CD4-positive, alpha-beta T cell treated with Interleukin-4 for 4 hours (primary cell): Measurements from ENCODE around the gene C1orf159.
"Not testable (repeated sequence)": the region's sequence is repeated elsewhere in the genome, so short reads cannot be mapped to it uniquely, and the experiment has no call there.

ENCODE experiments used
- DNase-seq: peaks from one replicate; pipeline ENCODE4 v3.0.0-alpha.2; 2020

The C1orf159 gene

DNA sequence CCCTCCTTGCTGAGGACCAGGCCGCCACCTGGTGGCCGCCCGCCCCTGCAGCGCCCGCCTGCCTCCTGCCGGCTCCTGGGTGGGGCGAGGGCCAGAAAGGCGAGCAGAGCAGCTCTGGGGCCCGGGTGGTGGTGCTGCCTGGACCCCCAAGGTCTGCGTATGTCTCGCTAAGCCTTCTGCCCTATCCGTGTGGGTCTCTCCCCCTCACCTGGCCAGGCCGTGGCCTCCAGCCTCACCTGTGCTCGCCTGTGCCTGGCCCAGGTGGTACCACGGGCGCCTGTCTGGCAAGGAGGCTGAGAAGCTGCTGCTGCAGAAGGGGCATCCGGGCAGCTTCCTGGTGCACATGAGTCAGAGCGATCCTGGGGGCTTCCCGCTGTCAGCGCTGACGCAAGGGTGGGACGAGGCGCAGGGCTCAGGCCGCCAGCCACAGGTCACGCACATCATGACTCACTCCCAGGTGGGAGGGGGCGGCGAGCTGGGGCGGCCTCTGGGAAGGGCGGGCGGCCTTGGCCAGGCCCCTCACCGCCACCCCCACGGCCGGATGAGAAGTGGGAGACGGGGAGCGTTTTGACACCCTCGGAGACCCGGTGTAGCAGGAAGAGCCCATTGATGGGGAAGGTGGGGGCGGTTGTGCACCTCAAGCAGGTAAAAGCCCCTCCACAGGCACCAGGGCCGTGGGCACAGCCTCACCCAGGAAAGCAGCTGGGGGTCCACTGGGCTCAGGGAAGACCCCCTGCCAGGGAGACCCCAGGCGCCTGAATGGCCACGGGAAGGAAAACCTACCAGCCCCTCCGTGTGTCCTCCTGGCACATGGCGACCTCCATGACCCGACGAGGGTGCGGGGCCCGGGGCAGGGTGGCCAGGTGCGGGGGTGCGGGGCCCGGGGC is 51.7 kb downstream of the C1orf159 start:
- peak; percentile 90 for DNase-seq

DNA sequence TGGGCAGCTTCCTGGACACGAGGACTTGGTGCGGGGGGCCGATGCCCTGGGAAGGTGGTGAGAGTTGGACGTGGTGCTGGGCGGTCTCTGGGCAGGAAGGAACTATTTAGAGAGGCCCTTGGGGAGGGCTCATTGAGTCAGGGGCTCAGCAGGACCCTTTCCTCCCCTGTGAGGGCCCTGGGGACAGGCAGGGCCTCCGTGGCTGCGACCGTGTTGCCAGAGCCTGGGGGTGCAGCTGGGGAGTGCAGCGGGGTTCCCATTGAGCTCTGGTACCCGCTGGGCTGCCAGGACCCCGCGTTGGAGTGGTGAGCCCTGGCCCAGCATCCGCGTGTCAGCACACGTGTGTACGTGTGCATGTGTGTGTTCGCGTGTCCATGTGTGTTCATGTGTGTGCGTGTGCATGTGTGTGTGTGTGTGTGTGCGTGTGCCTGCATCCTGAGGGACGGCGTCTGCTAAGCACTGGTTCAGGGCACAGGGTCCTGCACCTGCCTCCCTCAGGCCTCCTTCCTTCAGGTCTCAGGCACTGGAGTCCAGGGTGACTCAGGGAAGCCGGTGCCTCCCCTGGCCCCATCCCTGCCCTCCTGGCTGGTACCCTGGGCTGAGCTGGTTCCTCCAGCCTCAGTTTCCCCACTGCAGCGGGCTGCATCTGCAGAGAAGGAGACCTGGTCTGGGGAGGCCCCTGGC is 52.5 kb downstream of the C1orf159 start:
- no peak for DNase-seq

DNA sequence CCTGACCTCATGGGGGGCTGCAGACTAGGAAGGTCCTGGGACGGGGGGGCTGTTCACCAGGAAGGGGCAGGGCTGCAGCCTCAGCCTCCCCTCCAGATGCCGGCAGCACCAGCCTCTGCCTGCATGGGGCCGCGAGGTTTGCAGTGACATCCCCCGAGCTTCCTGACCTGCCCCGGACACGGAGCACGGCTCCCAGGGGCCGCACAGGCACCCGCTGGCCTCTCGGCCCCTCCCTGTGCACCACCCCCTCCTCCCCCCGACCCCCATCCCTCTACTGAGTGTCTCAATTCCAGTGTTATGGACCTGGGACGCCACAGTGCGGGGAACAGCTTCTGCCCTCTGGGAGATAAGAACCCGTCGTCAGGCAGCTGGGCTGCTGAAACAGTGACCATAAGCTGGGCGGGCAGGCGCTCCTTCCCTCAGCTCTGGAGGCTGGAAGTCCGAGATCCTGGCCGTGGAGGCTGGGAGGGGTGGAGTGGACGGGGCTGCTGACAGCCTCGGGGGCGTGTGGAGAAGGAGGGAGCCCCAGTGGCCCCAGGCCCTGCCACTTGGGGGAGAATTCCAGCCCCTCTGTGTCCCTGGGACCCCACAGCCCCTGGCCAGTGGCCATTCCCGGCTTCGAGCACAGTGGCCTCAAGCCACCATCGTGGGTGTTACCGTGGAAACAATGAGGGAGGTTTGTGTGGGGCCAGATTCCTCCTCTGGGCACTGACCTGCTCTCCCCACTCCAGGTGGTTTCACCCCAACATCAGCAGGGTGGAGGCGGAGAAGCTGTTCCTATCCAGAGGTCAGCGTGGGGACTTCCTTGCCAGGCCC is 53.3 kb downstream of the C1orf159 start:
- no peak for DNase-seq

DNA sequence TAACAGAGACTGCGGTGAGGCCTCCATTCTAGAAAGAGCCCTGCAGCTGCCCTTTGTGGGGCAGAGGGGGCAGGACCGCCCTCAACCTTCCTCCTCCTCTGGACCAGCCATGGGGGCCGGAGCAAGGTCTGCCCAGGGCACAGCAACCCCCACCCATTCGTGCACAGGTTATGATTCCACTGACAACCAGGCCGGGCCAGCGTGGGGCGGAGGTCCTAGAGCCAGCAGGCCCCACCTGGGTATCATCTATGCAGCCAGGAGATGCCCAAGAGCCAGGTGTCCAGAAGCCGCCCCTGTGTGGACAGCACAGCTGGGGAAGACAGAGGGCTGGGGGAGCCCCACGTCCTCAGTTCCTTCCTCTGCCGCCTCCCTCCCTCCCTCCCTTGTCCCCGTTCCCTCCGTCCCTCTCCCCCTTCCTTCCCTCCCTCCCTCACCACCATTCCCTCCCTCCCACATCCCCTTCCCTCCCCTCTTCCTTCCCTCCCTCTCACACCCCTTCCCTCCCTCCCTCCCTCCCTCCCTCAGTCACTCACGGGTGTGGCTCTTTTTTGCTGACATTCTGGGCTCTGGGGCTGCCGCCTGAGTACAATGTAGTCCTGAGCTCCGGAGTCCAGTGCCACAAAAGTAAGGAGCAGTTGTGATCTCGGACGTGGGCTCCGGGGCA is 54.1 kb downstream of the C1orf159 start:
- no peak for DNase-seq

DNA sequence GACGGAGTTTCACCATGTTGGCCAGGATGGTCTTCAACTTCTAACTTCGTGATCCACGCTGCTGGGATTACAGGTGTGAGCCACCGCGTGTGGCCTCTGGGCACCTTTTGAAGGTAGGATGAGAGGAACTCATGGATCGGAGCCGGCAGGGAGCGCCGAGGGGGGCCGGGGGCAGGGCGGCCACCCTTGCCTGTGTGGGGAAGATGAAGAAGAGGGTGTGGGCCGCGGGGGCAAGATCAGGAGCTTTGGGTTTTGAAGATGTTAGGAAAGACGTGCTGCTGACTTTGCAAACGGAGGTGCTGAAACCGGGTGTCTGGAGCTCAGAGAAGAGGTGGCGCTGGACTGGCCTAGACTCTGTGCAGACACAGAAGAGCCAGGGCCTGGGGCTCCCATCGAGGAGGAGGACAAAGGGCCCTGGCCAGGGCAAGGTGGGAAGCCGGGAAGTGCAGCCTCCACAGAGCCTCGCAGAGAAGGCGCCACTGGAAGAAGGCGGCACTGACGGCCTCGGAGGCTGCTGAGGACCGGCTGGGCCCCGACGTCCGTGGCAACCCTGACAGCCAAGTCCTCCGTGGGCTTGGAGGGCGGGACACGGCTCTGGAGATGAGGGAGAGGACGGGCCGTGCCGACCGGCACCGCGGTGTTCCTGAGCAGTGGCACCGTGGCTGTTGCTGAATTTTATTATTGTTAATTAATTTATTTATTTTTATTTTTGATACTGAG is 55.4 kb downstream of the C1orf159 start:
- DNase-seq: no peak

DNA sequence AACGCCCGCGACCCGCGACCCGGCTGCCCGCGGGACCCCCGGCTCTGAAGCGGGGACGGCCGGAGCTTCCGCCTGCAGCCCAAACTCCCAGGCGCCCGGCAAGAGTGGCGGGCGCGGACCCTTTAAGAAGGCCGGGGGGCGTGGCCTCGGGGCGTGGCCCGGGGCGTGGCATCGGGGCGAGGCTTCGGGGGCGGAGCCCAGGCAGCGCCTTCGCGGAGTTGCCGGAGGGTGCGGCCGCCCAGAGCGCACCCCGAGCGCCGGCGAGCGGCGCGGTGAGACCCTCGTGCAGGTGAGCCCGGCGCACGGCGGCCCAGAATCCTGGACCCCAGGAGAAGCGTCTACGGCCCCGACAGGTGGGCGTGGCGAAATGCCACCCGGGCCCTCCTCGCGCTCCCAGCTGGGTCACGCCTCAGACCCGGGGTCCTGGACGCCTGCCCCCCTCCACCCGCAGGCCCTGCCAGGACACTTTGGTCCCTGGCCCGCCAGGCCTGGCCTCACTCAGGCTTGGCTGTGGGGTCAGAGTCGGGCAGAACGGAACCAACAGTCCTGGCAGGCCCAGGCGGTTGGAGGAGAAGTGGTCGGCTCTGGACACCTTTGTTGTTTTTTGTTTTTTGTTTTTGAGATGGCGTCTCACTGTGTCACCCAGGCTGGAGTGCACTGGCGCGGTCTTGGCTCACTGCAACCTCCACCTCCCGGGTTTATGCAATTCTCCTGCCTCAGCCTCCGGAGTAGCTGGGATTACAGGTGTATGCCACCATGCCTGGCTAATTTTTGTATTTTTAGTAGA is 56.2 kb downstream of the C1orf159 start:
- peak; percentile 81 for DNase-seq

DNA sequence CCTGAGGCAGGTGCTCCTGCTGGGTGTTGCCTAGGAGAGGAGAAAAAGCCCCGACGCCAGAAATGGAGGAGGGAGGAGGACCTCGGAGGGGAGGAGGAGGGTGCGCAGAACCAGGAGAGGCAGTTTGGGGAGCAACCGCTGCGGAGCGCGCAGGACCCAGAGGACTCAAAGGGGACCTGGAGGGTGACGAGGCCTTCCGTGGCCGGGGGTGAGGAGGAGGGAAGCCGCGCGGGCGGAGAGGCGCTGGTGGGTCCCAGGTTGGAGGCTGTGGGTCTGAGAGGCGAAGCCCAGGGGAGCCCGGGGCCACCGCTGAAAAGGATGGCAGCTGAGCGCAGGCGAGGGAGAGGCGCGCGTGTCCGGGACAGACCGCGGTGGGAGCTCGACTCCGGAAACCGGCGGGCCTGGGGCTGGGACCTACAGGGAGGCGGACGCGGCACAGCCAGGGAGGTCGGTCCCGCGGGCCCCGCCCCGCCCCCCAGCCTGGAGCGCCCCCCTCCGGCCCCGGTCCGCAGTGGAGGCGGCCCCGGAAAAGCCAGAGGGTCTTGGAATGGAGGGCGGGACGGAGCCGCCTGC is 56.9 kb downstream of the C1orf159 start:
- DNase-seq: no peak

DNA sequence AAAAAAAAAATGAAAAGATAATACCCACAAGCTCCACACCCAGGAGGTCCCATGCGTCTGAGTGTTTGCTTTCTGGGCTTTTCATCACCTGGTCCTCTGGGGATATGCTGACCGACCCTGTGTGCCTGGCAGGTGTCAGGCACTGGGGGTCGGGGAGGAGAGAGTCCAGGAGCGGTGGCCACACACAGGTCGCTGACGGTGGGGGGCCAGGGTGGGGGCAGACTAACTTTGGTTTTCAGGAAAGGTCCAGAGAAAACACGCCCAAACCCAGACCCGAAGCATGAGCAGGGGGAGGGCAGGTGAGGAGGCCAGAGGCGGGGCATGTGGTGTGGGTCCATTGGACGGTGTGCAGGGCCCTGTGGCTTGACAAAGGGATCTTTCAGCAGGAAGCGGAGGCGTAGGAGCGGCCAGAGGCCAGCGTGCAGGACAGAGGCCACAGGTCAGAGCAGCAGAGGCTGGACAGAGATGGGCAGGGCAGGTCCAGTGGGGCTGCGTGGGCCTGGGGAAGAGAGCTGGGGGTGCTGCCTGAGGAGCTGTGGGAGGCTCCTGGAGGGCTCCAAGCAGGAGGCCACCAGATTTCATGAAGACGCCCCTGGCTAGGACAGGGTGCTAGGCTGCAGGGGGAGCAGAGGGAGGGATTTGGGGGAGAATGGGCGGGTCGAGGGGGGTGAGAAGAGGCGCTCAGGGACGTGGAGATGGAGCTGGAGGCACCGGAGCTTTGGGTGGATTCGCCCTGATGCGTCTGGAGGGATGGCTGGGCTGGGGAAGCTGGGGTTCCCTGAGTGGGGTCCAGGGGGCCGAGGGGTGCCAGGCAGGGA is 57.6 kb downstream of the C1orf159 start:
- DNase-seq: no peak

DNA sequence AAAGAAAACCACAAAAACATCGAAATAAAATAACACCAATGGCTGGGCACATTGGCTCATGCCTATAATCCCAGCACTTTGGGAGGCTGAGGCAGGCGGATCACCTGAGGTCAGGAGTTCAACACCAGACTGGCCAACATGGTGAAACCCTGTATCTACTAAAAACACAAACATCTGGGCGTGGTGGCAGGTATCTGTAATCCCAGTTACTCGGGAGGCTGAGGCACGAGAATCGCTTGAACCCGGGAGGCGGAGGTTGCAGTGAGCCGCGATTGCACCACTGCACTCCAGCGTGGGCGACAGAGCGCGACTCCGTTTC is 58.2 kb downstream of the C1orf159 start:
- not testable (repeated sequence) for DNase-seq

DNA sequence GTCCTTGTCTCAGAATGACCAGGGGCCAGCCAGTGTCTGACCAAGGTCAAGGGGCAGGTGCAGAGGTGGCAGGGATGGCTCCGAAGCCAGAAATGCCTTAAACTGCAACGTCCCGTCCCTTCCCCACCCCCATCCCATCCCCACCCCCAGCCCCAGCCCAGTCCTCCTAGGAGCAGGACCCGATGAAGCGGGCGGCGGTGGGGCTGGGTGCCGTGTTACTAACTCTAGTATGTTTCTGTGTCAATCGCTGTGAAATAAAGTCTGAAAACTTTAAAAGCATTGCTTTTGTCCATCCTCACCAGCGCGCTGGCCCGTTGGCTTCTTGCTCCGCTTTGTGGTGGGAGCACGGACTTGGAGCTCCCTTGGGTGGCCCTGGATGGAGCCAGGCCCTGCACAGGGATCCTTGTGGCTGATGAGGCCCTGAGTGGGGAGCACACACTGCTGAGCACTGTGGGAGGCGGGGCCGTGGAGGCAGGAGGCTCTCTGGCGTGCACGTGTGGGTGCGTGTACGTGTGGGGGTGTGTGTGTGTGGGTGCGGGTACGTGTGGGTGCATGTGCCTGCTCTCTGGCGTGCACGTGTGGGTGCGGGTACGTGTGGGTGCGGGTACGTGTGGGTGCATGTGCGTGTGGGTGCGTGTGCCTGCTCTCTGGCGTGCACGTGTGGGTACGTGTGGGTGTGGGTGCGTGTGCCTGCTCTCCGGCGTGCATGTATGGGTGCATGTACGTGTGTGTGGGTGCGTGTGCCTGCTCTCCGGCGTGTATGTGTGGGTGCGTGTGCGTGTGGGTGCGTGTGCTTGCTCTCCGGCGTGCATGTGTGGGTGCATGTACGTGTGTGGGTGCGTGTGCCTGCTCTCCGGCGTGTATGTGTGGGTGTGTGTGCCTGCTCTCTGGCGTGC is 59.8 kb downstream of the C1orf159 start:
- no peak for DNase-seq

DNA sequence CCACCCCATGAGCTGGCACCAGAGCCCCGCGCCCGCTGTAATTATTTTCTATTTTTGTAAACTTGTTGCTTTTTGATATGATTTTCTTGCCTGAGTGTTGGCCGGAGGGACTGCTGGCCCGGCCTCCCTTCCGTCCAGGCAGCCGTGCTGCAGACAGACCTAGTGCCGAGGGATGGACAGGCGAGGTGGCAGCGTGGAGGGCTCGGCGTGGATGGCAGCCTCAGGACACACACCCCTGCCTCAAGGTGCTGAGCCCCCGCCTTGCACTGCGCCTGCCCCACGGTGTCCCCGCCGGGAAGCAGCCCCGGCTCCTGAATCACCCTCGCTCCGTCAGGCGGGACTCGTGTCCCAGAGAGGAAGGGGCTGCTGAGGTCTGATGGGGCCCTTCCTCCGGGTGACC is 60.9 kb downstream of the C1orf159 start:
- no peak for DNase-seq

DNA sequence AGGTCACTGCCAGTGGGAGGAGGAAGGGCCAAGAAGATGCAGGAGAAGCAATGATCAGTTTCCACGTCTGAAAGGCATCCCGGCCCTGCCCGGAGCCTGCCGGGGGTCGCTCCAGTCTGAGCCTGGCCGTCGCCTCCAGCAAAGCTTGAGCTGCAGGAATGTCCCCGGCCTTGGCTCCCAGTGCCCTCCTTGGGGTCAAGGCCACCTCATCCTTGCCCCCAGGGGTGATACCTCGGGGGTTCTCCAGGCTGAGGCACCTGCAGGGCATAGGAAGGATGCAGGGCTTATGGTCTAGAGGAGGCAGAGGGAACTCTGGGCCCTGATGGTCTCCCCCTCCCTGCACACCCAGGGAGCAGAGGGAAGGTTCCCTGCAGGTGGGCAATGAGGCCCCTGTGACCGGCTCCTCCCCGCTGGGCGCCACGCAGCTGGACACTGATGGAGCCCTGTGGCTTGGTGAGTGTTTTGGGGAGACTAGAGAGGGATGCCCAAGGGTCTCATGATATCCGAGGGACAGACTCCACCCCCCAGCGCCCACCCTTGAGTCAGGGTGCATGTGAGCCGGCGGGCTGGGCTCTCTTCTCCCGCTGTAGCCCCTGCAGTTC is 61.7 kb downstream of the C1orf159 start:
- DNase-seq: no peak

DNA sequence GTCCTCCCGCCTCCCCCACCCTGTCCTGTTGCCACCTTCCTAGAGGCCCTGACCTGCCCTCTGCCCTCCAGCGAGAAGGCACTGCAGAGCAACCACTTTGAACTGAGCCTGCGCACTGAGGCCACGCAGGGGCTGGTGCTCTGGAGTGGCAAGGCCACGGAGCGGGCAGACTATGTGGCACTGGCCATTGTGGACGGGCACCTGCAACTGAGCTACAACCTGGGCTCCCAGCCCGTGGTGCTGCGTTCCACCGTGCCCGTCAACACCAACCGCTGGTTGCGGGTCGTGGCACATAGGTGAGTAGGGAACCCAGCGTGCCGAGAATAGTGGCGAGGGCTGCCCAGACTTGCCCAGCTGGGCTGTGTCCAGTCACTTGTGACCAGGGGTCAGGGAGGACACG is 62.2 kb downstream of the C1orf159 start:
- no peak for DNase-seq

DNA sequence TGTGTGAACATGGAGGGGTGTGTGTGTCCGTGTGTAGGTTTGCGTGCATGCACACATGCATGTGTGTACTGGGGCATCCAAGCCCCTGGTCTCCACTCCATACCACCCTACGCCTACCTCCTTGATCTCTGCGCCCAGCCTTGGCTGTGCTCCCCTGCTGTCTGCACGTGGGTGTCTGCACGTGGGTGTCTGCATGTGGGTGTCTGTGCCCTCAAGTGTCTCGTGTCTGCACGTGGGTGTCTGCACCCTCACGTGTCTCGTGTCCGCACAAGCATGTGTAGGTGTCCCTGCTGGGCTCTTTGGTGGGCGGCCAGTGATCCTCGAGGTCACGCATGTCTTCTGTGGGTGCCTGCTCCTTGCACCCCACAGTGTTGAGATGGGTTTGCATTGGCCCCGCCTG is 62.9 kb downstream of the C1orf159 start:
- DNase-seq: no peak

DNA sequence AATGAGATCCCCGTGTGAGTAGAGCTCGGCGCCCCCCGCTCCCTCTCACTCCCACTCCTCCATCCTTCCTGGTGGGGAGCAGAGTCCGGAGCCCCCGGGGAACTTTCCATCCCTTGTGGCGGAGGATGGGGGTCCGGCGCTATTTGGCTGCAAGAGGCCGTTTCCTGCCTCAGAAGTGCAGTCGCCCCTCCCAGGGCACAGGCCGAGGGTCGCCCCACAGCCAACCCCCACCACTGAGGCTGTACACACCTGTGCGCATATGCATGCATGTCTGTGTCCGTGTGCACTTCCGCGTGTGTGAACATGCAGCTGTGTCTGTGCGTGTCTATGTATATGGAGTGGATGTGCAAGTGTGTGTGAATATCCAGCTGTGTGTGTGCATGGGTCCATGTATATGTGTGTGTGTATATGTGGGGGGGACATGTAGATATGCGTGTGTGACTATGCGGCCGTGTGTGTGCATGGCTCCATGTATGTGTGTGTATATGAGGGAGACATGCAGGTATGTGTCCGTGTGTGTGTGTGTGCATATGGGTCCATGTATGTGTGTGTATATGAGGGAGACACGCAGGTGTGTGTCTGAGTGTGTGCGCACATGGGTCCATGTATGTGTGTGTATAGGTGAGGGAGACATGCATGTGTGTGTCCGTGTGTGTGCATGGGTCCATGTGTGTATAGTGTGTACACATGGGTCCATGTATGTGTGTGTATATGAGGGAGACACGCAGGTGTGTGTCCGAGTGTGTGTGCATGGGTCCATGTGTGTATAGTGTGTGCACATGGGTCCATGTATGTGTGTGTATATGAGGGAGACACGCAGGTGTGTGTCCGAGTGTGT is 63.7 kb downstream of the C1orf159 start:
- DNase-seq: no peak

DNA sequence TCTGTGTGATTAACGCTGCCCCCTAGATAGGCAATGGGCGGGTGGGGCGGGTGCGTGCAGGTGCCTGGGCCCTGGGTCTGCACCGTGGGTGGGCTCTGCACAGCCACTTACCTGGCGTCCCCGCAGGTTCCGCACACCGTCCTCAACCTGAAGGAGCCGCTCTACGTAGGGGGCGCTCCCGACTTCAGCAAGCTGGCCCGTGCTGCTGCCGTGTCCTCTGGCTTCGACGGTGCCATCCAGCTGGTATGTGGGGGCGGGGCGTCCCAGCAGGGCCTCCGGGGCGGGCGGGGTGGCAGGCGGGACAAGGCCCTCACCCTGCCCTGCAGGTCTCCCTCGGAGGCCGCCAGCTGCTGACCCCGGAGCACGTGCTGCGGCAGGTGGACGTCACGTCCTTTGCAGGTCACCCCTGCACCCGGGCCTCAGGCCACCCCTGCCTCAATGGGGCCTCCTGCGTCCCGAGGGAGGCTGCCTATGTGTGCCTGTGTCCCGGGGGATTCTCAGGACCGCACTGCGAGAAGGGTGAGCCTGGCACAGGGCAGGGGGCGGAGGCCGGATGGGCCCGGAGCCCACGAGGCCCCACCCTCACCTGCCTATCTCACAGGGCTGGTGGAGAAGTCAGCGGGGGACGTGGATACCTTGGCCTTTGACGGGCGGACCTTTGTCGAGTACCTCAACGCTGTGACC is 64.6 kb downstream of the C1orf159 start:
- no peak for DNase-seq

DNA sequence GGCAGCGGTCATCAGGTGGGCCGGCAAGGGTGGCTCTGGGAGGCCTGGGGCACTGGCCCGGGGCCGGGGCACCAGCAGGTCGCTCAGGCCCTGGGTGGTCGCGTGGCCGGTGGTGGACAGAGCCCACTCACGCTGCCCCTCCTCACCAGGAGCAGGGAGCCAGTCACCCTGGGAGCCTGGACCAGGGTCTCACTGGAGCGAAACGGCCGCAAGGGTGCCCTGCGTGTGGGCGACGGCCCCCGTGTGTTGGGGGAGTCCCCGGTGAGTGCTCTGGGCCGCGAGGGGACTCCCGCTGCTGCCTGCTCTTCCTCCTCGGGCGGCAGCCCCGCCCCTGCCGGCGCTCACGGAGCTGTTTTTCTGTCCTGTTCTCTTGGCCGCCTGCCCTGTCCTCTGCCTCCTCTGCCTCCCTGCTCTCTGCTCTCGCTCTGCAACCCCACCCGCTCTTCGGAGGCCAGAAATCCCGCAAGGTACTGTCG is 65.3 kb downstream of the C1orf159 start:
- DNase-seq: no peak
